ENCODE results near the gene KCNA5.

The KCNA5 gene

DNA sequence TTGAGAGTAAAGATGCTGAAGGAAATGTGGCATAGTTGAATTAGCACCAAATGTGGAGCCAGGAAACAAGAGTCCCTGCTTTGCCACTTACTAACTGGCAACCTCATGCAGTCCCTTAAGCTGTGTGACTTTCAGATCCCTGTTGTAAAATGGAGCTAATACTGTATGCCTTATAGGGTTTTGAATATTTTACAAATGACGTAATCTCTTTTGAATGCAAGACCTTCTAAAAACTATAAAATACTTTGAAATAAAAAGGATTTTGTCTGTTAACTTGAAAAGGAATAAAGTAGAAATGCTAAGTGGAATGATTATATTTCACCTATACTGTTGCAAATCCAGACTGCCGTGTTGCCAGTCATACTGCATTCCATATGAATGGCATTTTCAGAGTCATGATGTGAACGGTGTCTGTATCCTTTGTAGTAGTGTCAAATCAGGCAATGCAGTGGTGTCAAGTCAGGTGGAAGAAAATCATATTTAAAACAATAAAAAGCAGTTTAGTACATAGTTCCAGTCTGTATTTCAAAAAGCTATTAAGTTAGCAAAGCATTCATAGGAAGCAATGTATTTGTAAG is 21.3 kb downstream of the KCNA5 start:
- in situ Hi-C loops (cut with HindIII; ENCODE audit: low pct_ligation_motif_present, low sequenced_read_pairs): no loop called here
- no peaks in the 10 kb centered on the region for H3K36me3 ChIP-seq (replicated peaks)

DNA sequence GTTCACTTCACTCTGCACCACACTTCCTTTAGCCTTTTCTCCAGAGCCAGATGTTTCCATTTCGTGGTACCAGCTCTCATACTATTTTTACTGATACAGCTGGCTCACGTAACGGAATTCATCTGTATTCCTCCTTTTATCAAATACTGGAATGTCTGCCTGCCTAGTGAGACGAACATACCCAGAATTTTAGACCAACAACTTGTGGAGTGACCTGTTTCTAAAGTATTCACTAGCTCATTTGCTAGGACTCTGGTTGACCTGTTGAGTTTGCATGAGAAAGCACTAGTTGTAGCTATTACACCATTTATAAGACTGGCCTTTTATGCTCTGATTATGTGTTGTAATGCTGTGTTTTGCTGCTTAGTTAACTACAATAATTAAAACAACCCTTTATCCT is 22.6 kb downstream of the KCNA5 start:
- no peak for DNase-seq
- peaks cover 2% of the 10 kb centered on the region for H3K27me3 ChIP-seq (replicated peaks)
- H3K4me3 ChIP-seq (ENCODE audit: low read depth, low read length): no peak overlapping the region
- TF ChIP-seq, protein P1, sequence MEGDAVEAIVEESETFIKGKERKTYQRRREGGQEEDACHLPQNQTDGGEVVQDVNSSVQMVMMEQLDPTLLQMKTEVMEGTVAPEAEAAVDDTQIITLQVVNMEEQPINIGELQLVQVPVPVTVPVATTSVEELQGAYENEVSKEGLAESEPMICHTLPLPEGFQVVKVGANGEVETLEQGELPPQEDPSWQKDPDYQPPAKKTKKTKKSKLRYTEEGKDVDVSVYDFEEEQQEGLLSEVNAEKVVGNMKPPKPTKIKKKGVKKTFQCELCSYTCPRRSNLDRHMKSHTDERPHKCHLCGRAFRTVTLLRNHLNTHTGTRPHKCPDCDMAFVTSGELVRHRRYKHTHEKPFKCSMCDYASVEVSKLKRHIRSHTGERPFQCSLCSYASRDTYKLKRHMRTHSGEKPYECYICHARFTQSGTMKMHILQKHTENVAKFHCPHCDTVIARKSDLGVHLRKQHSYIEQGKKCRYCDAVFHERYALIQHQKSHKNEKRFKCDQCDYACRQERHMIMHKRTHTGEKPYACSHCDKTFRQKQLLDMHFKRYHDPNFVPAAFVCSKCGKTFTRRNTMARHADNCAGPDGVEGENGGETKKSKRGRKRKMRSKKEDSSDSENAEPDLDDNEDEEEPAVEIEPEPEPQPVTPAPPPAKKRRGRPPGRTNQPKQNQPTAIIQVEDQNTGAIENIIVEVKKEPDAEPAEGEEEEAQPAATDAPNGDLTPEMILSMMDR (IDR thresholded peaks at IDR 0.05; ENCODE audit: low read depth, low read length, missing control alignments): no peak
- H3K36me3 ChIP-seq (replicated peaks): no peaks in the 10 kb centered on the region
- in situ Hi-C loops (cut with HindIII; ENCODE audit: low pct_ligation_motif_present, low sequenced_read_pairs): no loop called here
- no peak overlapping the region for H3K27ac ChIP-seq

More for the DNA sequence above, 21.3 kb downstream of the KCNA5 start:
- Histone ChIP-seq H3K4me3 (ENCODE audit: low read depth, low read length) (no peak overlapping the region), H3K27me3 (replicated peaks) (peaks cover 2% of the 10 kb centered on the region), H3K27ac (no peak overlapping the region)
- TF ChIP-seq, protein P1 (IDR thresholded peaks at IDR 0.05; ENCODE audit: low read depth, low read length, missing control alignments): no peak
- DNase-seq: no peak

DNA sequence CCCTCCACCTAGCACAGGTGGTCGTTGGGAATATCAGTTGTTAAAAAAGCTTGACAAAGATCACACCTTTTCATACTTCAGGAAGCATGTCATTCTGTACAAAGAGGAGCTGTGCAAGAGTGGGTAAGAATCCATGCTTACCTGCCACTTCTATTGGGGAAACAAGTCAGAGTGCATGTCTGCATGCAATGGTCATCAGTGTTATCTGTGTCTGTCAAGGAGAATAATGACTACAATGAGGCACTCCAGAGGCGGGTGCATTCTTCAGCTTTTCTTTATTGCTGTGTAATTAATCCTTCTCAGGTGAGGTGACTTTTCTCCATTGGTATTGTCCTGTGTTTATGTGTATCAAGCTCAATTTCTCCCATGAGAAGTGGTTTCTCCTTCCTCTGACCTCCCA is 24.4 kb downstream of the KCNA5 start:
- peaks cover 2% of the 10 kb centered on the region for H3K27me3 ChIP-seq (replicated peaks)
- TF ChIP-seq, protein P1 (IDR thresholded peaks at IDR 0.05; ENCODE audit: low read depth, low read length, missing control alignments): no peak
- in situ Hi-C loops (cut with HindIII; ENCODE audit: low pct_ligation_motif_present, low sequenced_read_pairs): no loop called here

DNA sequence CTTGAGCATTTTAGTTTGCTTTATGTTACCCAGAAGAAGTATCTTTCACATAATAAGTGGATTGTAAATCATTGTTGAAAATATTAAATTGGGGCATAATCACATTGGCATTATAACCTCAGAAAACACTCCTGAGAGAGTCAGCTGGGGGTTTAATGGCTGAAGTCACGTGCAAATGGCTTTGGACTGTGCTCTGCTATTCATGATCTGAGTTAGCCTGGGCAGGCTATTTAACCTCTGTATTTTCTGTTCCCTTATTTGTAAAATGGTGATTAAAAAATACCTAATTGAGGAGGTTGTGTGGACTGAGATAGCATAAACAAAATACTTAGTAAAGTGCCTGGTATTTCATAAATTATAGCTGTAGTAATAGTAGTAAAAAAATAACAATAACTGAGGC is 24.9 kb downstream of the KCNA5 start:
- H3K27ac ChIP-seq: no peak overlapping the region
- H3K36me3 ChIP-seq (replicated peaks): no peaks in the 10 kb centered on the region
- H3K27me3 ChIP-seq (replicated peaks): no peaks in the 10 kb centered on the region
- no peak for DNase-seq
- in situ Hi-C loops (cut with HindIII; ENCODE audit: low pct_ligation_motif_present, low sequenced_read_pairs): no loop called here
- TF ChIP-seq, protein P1 (IDR thresholded peaks at IDR 0.05; ENCODE audit: low read depth, low read length, missing control alignments): no peak
- H3K4me3 ChIP-seq (ENCODE audit: low read depth, low read length): no peak overlapping the region

More for the DNA sequence above, 24.4 kb downstream of the KCNA5 start:
- no peak for DNase-seq
- no peak overlapping the region for H3K4me3 ChIP-seq (ENCODE audit: low read depth, low read length)
- H3K27ac ChIP-seq: no peak overlapping the region
- no peaks in the 10 kb centered on the region for H3K36me3 ChIP-seq (replicated peaks)

DNA sequence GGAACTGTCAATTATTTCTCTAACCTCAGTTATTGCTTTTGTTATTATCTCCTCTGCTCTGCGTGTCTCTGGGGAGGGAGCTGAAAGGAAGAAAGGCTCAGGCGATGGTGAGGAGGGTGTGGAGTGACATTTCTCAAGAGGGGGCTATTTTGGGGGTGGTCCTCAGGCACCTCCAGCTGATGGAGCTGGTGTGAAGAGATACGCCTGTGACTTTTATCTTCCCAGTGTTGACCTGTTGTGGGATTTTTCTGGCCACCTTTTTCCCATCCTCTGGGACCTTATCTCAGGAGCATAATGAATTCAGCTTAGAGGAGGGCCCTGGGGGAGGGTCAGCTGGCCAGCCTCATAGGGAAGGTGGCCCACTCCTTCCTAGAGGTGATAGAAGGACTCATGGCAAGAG is 26.4 kb downstream of the KCNA5 start:
- no peak overlapping the region for H3K4me3 ChIP-seq (ENCODE audit: low read depth, low read length)
- H3K27ac ChIP-seq: no peak overlapping the region
- in situ Hi-C loops (cut with HindIII; ENCODE audit: low pct_ligation_motif_present, low sequenced_read_pairs): no loop called here
- TF ChIP-seq, protein P1 (IDR thresholded peaks at IDR 0.05; ENCODE audit: low read depth, low read length, missing control alignments): no peak
- H3K36me3 ChIP-seq (replicated peaks): no peaks in the 10 kb centered on the region
- DNase-seq: no peak
- H3K27me3 ChIP-seq (replicated peaks): no peaks in the 10 kb centered on the region

DNA sequence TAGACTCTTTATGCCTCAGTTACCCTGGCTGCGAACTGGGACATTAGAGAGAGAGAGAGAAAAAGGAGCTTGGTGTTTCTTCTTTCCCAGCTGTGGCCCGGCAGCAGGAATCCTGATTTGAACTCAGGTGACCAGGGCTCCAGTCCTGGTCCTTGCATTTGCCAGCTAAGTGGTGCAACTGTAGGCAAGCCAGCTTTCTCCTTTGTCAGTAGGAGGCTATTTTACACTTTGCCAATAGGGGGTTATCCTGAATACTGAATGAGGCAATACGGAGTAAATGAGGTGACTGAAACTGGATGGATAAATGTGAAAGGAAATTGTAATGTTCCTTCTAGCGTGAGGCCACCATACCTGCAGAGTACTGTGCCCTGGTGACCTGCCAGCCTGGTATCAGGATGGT is 27.8 kb downstream of the KCNA5 start:
- Histone ChIP-seq H3K36me3 (replicated peaks) (no peaks in the 10 kb centered on the region), H3K27ac (no peak overlapping the region), H3K27me3 (replicated peaks) (no peaks in the 10 kb centered on the region), H3K4me3 (ENCODE audit: low read depth, low read length) (no peak overlapping the region)
- no peak for DNase-seq
- TF ChIP-seq, protein P1 (IDR thresholded peaks at IDR 0.05; ENCODE audit: low read depth, low read length, missing control alignments): peak; percentile 11
- in situ Hi-C loops (cut with HindIII; ENCODE audit: low pct_ligation_motif_present, low sequenced_read_pairs): no loop called here

Data from brain microvascular endothelial cell (primary cell).